ENCODE data around the gene GIPC3. TPM values are rescaled to one million over a fixed set of nuclear protein-coding genes. Genes with fewer than 3 reads are reported as not detected.
A peak's percentile ranks its signal among the peaks of the same experiment; 100 is the strongest.

The GIPC3 gene
- total and polyA plus RNA-seq, 3 experiments from 2014 or later: 0.33 to 1.8 (median 0.46) TPM

DNA sequence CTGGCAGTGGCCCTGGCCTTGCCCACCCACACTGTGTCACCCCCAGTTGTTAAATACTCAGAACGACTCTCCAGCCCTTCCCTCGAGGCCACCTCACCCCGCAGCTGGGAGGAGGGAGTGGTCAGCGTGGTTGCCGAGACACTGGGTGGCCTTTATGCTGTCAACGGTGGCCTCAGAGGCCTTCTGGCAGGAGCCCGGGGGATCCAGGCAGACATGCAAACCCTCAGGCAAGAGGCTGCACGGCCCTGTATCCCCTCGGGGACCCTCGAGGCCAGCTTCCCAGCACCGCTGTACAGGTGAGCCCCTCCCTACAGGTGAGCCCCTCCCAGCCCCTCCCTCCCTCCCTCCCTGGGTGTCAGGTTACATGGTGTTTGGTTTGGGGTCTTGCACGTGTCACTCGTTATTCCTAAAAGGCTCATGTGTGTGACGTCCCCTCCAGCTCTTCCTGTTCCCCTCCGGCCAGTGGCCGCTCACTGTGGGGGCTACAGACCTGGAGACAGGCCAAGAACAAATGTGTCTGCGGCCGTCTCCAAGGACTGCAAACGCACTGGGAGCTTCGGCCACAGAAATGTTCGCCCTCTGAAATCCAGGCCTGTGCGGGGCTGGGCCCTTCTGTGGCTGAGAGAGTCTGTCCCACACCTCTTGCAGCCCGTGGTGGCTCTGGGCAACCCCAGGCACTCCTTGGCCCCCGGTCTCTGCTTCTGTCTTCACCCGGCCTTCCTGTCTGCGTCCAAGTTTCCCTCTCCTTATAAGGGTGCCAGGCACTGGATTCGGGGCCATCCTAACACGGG lies 46.1 kb upstream of the GIPC3 start, which contains the start of gene TEKTIP1:
Gene TEKTIP1 (plus strand): TSS at position 210 of the 791 bp plus-strand sequence. CDS start 4 bp downstream, at position 214.
- Histone ChIP-seq H3K4me3 (ENCODE audit: low read length) (no peak within 1 kb of the TSS), H3K27ac (ENCODE audit: low read depth, low read length) (no peak within 1 kb of the TSS), H3K27me3 (ENCODE audit: insufficient read depth, low read length, poor library complexity, severe bottlenecking) (no peaks in the 10 kb centered on the region), H3K4me1 (ENCODE audit: insufficient read depth, low read length) (no peaks in the 10 kb centered on the region), H3K9me3 (ENCODE audit: low read length) (no peaks in the 10 kb centered on the region), H3K36me3 (ENCODE audit: insufficient read depth, low read length) (no peaks in the 10 kb centered on the region)
- peaks cover 0 to 39% (median 3%) of the 10 kb centered on the region in 3 donors for H3K36me3 Mint-ChIP-seq
- ChIA-PET CTCF (interaction anchor here (0.6 kb wide), 1 partner anchor 43 kb away, joined by 4 read pairs; no protein-coding TSS in a partner anchor), POLR2A (no interaction called here)
- DNase-seq: no peak
- no peaks in the 10 kb centered on the region for H3K27me3 Mint-ChIP-seq
- peaks cover 0 to 1% (median 0%) of the 10 kb centered on the region in 3 donors for H3K4me1 Mint-ChIP-seq
- no peaks in the 10 kb centered on the region for H3K9me3 Mint-ChIP-seq
- H3K4me3 Mint-ChIP-seq: peak within 1 kb of the TSS in 1 of 7 donors; percentile 36
- peak within 1 kb of the TSS in 6 of 8 donors; percentile 42 to 72 (median 61) for H3K27ac Mint-ChIP-seq

DNA sequence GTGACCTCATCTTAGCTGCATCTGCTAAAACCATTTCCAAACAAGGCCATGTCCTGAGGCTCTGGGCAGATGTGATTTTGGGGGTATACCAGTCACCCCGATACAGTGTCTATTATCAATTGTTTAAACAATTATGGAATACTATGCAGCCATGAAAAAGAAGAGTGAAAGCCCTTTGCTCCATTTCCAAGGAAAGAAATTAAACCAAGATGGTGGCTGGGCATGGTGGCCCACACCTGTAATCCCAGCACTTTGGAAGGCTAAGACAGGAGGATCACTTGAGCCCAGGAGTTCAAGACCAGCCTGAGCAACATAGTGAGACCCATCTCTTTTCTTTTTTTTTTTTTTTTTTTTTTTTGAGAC lies 45.5 kb upstream of the GIPC3 start:
- no peaks in the 10 kb centered on the region for H3K27me3 Mint-ChIP-seq
- POLR2A ChIA-PET: no interaction called here
- no peak for DNase-seq
- Histone ChIP-seq H3K27me3 (ENCODE audit: insufficient read depth, low read length, poor library complexity, severe bottlenecking) (no peaks in the 10 kb centered on the region), H3K4me1 (ENCODE audit: insufficient read depth, low read length) (no peaks in the 10 kb centered on the region), H3K27ac (ENCODE audit: low read depth, low read length) (no peak overlapping the region), H3K36me3 (ENCODE audit: insufficient read depth, low read length) (no peaks in the 10 kb centered on the region), H3K9me3 (ENCODE audit: low read length) (no peaks in the 10 kb centered on the region), H3K4me3 (ENCODE audit: low read length) (no peak overlapping the region)
- no peaks in the 10 kb centered on the region for H3K9me3 Mint-ChIP-seq
- peaks cover 0 to 33% (median 3%) of the 10 kb centered on the region in 3 donors for H3K36me3 Mint-ChIP-seq
- CTCF ChIA-PET: interaction anchor here (0.6 kb wide), 1 partner anchor 42 kb away, joined by 4 read pairs; no protein-coding TSS in a partner anchor
- H3K27ac Mint-ChIP-seq: peak overlapping the region in 2 of 8 donors; percentile 42 to 61
- H3K4me1 Mint-ChIP-seq: peaks cover 0 to 1% (median 0%) of the 10 kb centered on the region in 3 donors
- no peak overlapping the region for H3K4me3 Mint-ChIP-seq

DNA sequence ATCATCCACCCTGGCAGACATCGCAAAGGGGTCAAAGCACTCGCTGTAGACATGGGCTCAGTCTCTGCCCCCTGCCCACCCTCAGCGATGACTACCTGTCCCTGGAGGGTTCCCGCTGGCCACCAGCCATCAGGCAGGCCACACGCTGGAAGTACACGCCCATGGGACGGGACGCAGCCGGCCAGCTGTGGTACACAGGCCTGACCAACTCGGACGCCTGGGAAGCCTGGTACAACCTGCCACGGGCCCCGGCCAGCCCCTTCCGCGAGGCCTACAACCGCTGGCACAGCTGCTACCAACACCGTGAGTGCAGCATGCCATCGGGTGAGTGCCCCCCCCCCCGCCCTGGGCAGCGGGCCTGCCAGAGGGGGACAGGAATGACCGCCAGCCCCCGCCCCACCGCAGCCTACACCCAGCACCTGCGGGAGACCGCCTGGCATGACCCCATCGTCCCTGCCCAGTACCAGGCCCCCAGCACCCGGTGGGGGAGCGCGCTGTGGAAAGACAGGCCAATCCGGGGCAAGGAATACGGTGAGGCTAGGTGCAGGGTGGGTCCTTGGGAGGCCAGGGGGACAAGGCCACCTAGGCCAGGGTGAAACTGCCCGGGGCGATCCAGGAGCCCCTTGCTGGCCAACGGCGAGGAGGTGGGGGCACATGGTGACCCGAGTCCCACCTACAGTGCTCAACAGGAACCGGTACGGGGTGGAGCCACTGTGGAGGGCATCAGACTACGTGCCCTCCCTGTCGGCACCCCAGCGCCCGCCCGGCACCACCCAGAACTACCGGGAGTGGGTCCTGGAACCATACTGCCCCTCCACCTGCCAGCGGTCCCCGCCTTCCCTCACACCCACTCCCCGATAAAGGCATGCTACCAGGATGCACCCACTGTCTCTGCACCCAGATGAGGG lies 41.9 kb upstream of the GIPC3 start:
- peaks cover 5 to 12% (median 8%) of the 10 kb centered on the region in 3 donors for H3K4me1 Mint-ChIP-seq
- no peak overlapping the region for H3K4me3 Mint-ChIP-seq
- no peak overlapping the region for H3K27ac ChIP-seq (ENCODE audit: low read depth, low read length)
- no peaks in the 10 kb centered on the region for H3K27me3 ChIP-seq (ENCODE audit: insufficient read depth, low read length, poor library complexity, severe bottlenecking)
- CTCF ChIA-PET: interaction anchor here (0.8 to 4.8 kb wide), 3 partner anchors 13 to 166 kb away, joined by 3 to 62 read pairs (median 3); partner anchors contain the start of gene MFSD12
- DNase-seq: no peak
- no peak overlapping the region for H3K4me3 ChIP-seq (ENCODE audit: low read length)
- H3K36me3 Mint-ChIP-seq: peaks cover 0 to 35% (median 5%) of the 10 kb centered on the region in 3 donors
- H3K36me3 ChIP-seq (ENCODE audit: insufficient read depth, low read length): peaks cover 11% of the 10 kb centered on the region
- H3K9me3 ChIP-seq (ENCODE audit: low read length): no peaks in the 10 kb centered on the region
- POLR2A ChIA-PET: interaction anchor here (0.6 to 3.0 kb wide), 2 partner anchors 11 to 176 kb away, joined by 4 to 14 read pairs; no protein-coding TSS in a partner anchor
- no peaks in the 10 kb centered on the region for H3K27me3 Mint-ChIP-seq
- H3K9me3 Mint-ChIP-seq: no peaks in the 10 kb centered on the region
- H3K27ac Mint-ChIP-seq: no peak overlapping the region
- H3K4me1 ChIP-seq (ENCODE audit: insufficient read depth, low read length): no peaks in the 10 kb centered on the region

DNA sequence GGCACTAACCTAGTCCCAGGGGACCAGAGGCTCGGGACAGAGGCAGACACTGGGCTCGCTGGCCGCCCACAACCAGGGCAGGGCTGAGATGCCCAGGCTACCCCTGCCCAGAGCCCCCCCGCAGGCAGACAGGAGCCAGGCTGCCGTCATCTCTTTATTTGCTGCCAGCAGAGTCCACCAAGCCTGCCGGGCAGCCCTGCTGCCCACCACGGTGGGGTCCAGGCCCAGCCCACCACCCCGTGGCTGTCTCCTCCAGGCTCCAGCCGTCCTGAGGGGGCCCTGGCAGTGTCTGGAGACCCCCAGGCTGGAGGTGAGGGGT lies 41.3 kb upstream of the GIPC3 start:
- Histone ChIP-seq H3K27ac (ENCODE audit: low read depth, low read length) (no peak overlapping the region), H3K9me3 (ENCODE audit: low read length) (no peaks in the 10 kb centered on the region), H3K36me3 (ENCODE audit: insufficient read depth, low read length) (peaks cover 11% of the 10 kb centered on the region), H3K4me3 (ENCODE audit: low read length) (no peak overlapping the region), H3K4me1 (ENCODE audit: insufficient read depth, low read length) (no peaks in the 10 kb centered on the region), H3K27me3 (ENCODE audit: insufficient read depth, low read length, poor library complexity, severe bottlenecking) (no peaks in the 10 kb centered on the region)
- H3K4me1 Mint-ChIP-seq: peaks cover 5 to 12% (median 8%) of the 10 kb centered on the region in 3 donors
- no peaks in the 10 kb centered on the region for H3K9me3 Mint-ChIP-seq
- peaks cover 0 to 39% (median 5%) of the 10 kb centered on the region in 3 donors for H3K36me3 Mint-ChIP-seq
- H3K27ac Mint-ChIP-seq: no peak overlapping the region
- no peak overlapping the region for H3K4me3 Mint-ChIP-seq
- DNase-seq: no peak
- ChIA-PET POLR2A (interaction anchor here (0.6 to 3.0 kb wide), 2 partner anchors 11 to 175 kb away, joined by 4 to 14 read pairs; no protein-coding TSS in a partner anchor), CTCF (interaction anchor here (0.8 to 4.8 kb wide), 5 partner anchors 13 to 165 kb away, joined by 3 to 62 read pairs (median 3); partner anchors contain the start of gene MFSD12)
- no peaks in the 10 kb centered on the region for H3K27me3 Mint-ChIP-seq

DNA sequence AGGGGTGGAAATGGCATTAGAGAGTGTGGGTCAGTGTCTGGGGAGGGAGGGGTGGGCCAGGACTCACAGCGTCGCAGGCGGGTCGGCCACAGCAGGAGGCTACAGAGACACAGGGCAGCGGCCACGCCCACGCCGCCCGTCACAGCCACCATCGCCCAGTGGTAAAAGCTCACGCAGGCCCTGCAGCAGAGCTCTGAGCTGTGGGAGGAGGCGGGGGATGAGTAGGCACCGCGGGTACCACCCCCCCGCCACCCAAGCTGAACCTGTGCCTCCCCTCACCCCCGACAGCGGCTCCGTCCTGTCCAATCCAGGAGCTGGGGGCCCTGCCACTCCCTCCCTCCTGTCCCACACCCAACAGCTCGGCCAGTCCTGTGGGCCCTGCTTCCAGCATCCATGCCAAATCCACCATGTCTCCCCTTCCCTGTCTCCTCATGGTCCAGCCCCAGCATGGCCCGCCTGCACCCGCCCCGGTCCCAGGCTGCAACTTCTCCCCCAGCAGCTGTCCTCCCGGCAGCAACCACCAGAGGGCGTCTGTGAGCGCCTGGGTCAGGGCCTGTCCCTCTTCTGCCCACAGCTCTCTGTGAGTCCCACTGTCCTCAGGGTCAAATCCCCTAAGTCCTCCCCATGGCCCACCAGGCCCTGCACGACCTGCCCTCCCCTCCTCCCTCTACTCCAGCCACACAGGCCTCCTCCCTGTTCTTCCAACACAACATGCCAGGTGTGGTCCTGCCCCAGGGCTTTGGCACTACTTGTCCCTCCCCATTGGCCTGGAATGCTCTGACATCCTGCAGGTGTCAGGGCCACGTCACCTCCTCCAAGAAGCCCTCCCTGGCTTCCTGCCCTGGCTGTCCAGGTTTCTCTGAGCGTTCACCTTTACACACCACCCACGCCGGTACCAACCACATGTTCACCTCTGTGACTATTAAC lies 40.3 kb upstream of the GIPC3 start:
- peaks cover 11% of the 10 kb centered on the region for H3K36me3 ChIP-seq (ENCODE audit: insufficient read depth, low read length)
- Mint-ChIP-seq H3K27me3 (no peaks in the 10 kb centered on the region), H3K4me1 (peaks cover 5 to 12% (median 8%) of the 10 kb centered on the region in 3 donors), H3K36me3 (peaks cover 0 to 40% (median 2%) of the 10 kb centered on the region in 3 donors), H3K4me3 (no peak overlapping the region), H3K9me3 (no peaks in the 10 kb centered on the region), H3K27ac (peak overlapping the region; percentile 47 to 86 (median 70))
- H3K4me1 ChIP-seq (ENCODE audit: insufficient read depth, low read length): no peaks in the 10 kb centered on the region
- ChIA-PET POLR2A (interaction anchor here (0.5 to 3.0 kb wide), 4 partner anchors 10 to 40 kb away, joined by 3 to 14 read pairs (median 4); no protein-coding TSS in a partner anchor), CTCF (interaction anchor here (0.8 to 4.8 kb wide), 17 partner anchors 11 to 164 kb away, joined by 3 to 62 read pairs (median 4); partner anchors contain the start of genes GIPC3 and MFSD12)
- no peaks in the 10 kb centered on the region for H3K9me3 ChIP-seq (ENCODE audit: low read length)
- H3K27me3 ChIP-seq (ENCODE audit: insufficient read depth, low read length, poor library complexity, severe bottlenecking): no peaks in the 10 kb centered on the region
- DNase-seq: peak; percentile 63 to 81 (median 72)
- H3K27ac ChIP-seq (ENCODE audit: low read depth, low read length): no peak overlapping the region
- no peak overlapping the region for H3K4me3 ChIP-seq (ENCODE audit: low read length)

DNA sequence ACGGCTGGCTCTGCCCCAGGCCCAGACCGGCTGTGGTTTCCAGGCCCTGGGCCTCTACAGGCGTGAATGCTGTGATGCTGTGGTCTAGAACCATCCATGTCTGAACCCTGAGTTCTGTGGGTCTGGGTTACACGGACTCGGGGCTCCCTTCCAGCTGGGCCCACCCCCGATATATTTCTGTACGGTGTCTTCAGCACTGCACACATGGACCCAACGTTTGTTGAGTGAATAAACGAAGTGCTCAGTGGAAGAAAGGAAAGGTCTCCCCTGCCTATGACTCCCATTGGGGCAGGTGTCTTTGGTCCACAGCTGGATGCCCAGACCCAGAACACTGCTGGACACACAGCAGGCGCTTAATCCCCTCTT lies 39.6 kb upstream of the GIPC3 start:
- Histone ChIP-seq H3K27me3 (ENCODE audit: insufficient read depth, low read length, poor library complexity, severe bottlenecking) (no peaks in the 10 kb centered on the region), H3K4me3 (ENCODE audit: low read length) (no peak overlapping the region), H3K4me1 (ENCODE audit: insufficient read depth, low read length) (no peaks in the 10 kb centered on the region), H3K9me3 (ENCODE audit: low read length) (no peaks in the 10 kb centered on the region), H3K27ac (ENCODE audit: low read depth, low read length) (no peak overlapping the region), H3K36me3 (ENCODE audit: insufficient read depth, low read length) (peaks cover 12% of the 10 kb centered on the region)
- no peak for DNase-seq
- ChIA-PET POLR2A (interaction anchor here (1.0 to 3.0 kb wide), 3 partner anchors 9 to 39 kb away, joined by 4 to 14 read pairs (median 4); no protein-coding TSS in a partner anchor), CTCF (interaction anchor here (0.8 to 4.8 kb wide), 11 partner anchors 11 to 74 kb away, joined by 3 to 62 read pairs (median 5); partner anchors contain the start of genes GIPC3 and MFSD12)
- Mint-ChIP-seq H3K9me3 (no peaks in the 10 kb centered on the region), H3K27me3 (no peaks in the 10 kb centered on the region), H3K36me3 (peaks cover 0 to 42% (median 2%) of the 10 kb centered on the region in 3 donors), H3K27ac (peak overlapping the region in 5 of 8 donors; percentile 4 to 51 (median 38)), H3K4me3 (no peak overlapping the region), H3K4me1 (peaks cover 5 to 12% (median 8%) of the 10 kb centered on the region in 3 donors)

DNA sequence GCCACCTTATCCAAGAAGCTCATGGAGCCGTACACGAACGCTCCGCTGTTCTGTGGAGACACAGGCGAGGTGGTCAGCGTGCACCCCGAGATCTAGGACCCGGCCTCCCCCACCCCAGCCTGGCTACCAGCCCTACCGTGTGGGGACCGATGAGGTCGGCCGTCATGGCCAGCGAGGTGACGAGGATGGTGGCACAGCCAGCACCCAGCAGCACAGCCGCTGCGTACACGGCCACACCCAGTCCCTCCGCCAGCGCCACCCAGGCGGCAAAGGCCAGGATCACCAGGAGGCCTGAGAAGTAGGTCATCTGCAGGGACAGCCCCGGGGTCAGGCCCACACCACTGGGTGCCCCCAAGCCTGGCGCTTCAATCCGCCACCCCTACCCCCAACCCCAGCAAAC lies 39.2 kb upstream of the GIPC3 start:
- no peak for DNase-seq
- no peaks in the 10 kb centered on the region for H3K27me3 Mint-ChIP-seq
- peaks cover 0 to 46% (median 2%) of the 10 kb centered on the region in 3 donors for H3K36me3 Mint-ChIP-seq
- peak overlapping the region in 3 of 8 donors; percentile 38 to 51 (median 47) for H3K27ac Mint-ChIP-seq
- ChIA-PET CTCF (interaction anchor here (0.6 to 4.8 kb wide), 9 partner anchors 11 to 484 kb away, joined by 3 to 62 read pairs (median 5); partner anchors contain the start of genes GIPC3 and MFSD12), POLR2A (interaction anchor here (3.0 kb wide), 1 partner anchor 8 kb away, joined by 14 read pairs; no protein-coding TSS in a partner anchor)
- Histone ChIP-seq H3K36me3 (ENCODE audit: insufficient read depth, low read length) (peaks cover 16% of the 10 kb centered on the region), H3K9me3 (ENCODE audit: low read length) (no peaks in the 10 kb centered on the region), H3K4me1 (ENCODE audit: insufficient read depth, low read length) (no peaks in the 10 kb centered on the region), H3K4me3 (ENCODE audit: low read length) (no peak overlapping the region), H3K27me3 (ENCODE audit: insufficient read depth, low read length, poor library complexity, severe bottlenecking) (no peaks in the 10 kb centered on the region), H3K27ac (ENCODE audit: low read depth, low read length) (no peak overlapping the region)
- H3K9me3 Mint-ChIP-seq: no peaks in the 10 kb centered on the region
- no peak overlapping the region for H3K4me3 Mint-ChIP-seq
- H3K4me1 Mint-ChIP-seq: peaks cover 5 to 16% (median 10%) of the 10 kb centered on the region in 3 donors
